Endothelial cell of umbilical vein (primary cell): ENCODE measurements around the gene NFKBIA. TPM values are rescaled to one million over a fixed set of nuclear protein-coding genes. Genes with fewer than 3 reads are reported as not detected.

Experiments
- BruUV-seq: library from RNA; stranded (reverse); fragments of 400-500 nt; replicated peaks from 2 replicates; lab custom pipeline; 2021; lab: Mats Ljungman, UMichigan
- CTCF ChIA-PET: fragments of 300-600, 350-600 bp; sonication (Branson Sonifier 250); formaldehyde crosslinking; loops from one replicate; lab custom pipeline; 2021; ENCODE audit warnings: antibody characterized with exemption, inconsistent platforms; lab: Charles Lee
- POLR2A ChIA-PET: fragments of 300-600, 350-600 bp; sonication (Branson Sonifier 250); formaldehyde crosslinking; loops from one replicate; lab custom pipeline; 2021; ENCODE audit warnings: antibody characterized with exemption, inconsistent platforms; lab: Charles Lee
- DNase-seq: peaks from one replicate; pipeline ENCODE4 v3.0.0-alpha.2; 2011; ENCODE audit warnings: low read depth, low spot score
- FAIRE-seq: peaks from 2 replicates; lab custom pipeline; 2011; peaks lifted over from hg19 to GRCh38; lab: Jason Lieb, UNC
- H2AFZ ChIP-seq: 2 replicates; pipeline ENCODE4 v1.6.0; 2012; ENCODE audit warnings: low read depth, low read length, control low read depth, inconsistent platforms
- H3K27ac ChIP-seq: 2 replicates; pipeline ENCODE4 v1.5.1; 2011; ENCODE audit warnings: low read depth, mild to moderate bottlenecking, control low read depth, low read length, moderate library complexity; ENCODE audit not compliant: insufficient read depth
- H3K27me3 ChIP-seq, 2 experiments: 2 replicates each; pipeline versions ENCODE4 v1.6.0 to v1.6.1; 2011; ENCODE audit warnings: low read length in 2 of 2, mixed read lengths in 1 of 2; ENCODE audit not compliant: control insufficient read depth in 2 of 2, insufficient read depth in 2 of 2
- H3K36me3 ChIP-seq, 2 experiments: 2 replicates in 1 of 2; 3 replicates in 1 of 2; pipeline ENCODE4 v1.5.1; 2011; ENCODE audit warnings: low read length in 2 of 2, mild to moderate bottlenecking in 1 of 2, moderate library complexity in 1 of 2; ENCODE audit not compliant: control insufficient read depth in 2 of 2, insufficient read depth in 2 of 2; ENCODE audit errors: extremely low read depth in 1 of 2
- H3K4me1 ChIP-seq: 3 replicates; pipeline ENCODE4 v1.5.1; 2011; ENCODE audit warnings: mild to moderate bottlenecking, low read length; ENCODE audit not compliant: control insufficient read depth, insufficient read depth; ENCODE audit errors: extremely low read depth
- H3K4me2 ChIP-seq: 2 replicates; pipeline ENCODE4 v1.6.1; 2011; ENCODE audit warnings: low read length, control low read depth, mixed read lengths; ENCODE audit not compliant: insufficient read depth
- H3K4me3 ChIP-seq, 3 experiments: fragments of 200-600 bp in 1 of 3; sonication (generic), shearing (Covaris generic) in 1 of 3; replicated peaks in 1 of 3; 2 replicates each; pipeline ENCODE4 v1.5.1; 2011 to 2016; ENCODE audit warnings: control low read depth in 3 of 3, low read length in 3 of 3, mild to moderate bottlenecking in 2 of 3, inconsistent platforms in 1 of 3, low read depth in 1 of 3, moderate library complexity in 1 of 3; ENCODE audit not compliant: insufficient read depth in 1 of 3
- H3K79me2 ChIP-seq: 2 replicates; pipeline ENCODE4 v1.6.0; 2012; ENCODE audit warnings: low read length, inconsistent platforms; ENCODE audit not compliant: control insufficient read depth, insufficient read depth
- H3K9ac ChIP-seq: replicated peaks from 2 replicates; pipeline ENCODE3; 2011; ENCODE audit warnings: low read length, control low read depth; ENCODE audit not compliant: insufficient read depth; ENCODE audit errors: extremely low read depth
- H3K9me1 ChIP-seq: replicated peaks from 3 replicates; pipeline ENCODE4 v1.6.0; 2011; ENCODE audit warnings: mild to moderate bottlenecking, low read length; ENCODE audit not compliant: control insufficient read depth, insufficient read depth; ENCODE audit errors: extremely low read depth
- H3K9me3 ChIP-seq: replicated peaks from 2 replicates; pipeline ENCODE4 v1.5.1; 2012; ENCODE audit warnings: low read length, inconsistent platforms; ENCODE audit not compliant: control insufficient read depth, insufficient read depth
- H4K20me1 ChIP-seq: replicated peaks from 2 replicates; pipeline ENCODE3; 2011; ENCODE audit warnings: mild to moderate bottlenecking, low read length; ENCODE audit not compliant: control insufficient read depth, insufficient read depth; ENCODE audit errors: extremely low read depth
- EZH2 ChIP-seq: IDR thresholded peaks from 2 replicates; pipeline ENCODE4 v1.6.1; 2012; ENCODE audit warnings: borderline replicate concordance, low read depth, mild to moderate bottlenecking, moderate library complexity, low read length, inconsistent platforms; ENCODE audit not compliant: severe bottlenecking
- FOS ChIP-seq: IDR thresholded peaks from 2 replicates; pipeline ENCODE4 v1.6.1; 2011; ENCODE audit warnings: mild to moderate bottlenecking, low read length, moderate library complexity, borderline replicate concordance; ENCODE audit not compliant: insufficient read depth
- GATA2 ChIP-seq: IDR thresholded peaks from 2 replicates; pipeline ENCODE4 v1.7.0; 2011; ENCODE audit warnings: low read depth, mild to moderate bottlenecking, moderate library complexity, mixed read lengths, low read length; ENCODE audit not compliant: insufficient read length, insufficient read depth
- JUN ChIP-seq: IDR thresholded peaks from 2 replicates; pipeline ENCODE4 v1.6.1; 2011; ENCODE audit warnings: borderline replicate concordance, low read depth; ENCODE audit not compliant: insufficient read length, insufficient read depth
- MYC ChIP-seq: IDR thresholded peaks from one replicate; pipeline ENCODE4 v1.6.1; 2011; ENCODE audit warnings: mild to moderate bottlenecking, low read depth, low read length
- POLR2A ChIP-seq: IDR thresholded peaks from 2 replicates; pipeline ENCODE4 v1.6.1; 2012; ENCODE audit warnings: low read depth, mild to moderate bottlenecking, control low read depth, low read length
- POLR2AphosphoS5 ChIP-seq: IDR thresholded peaks from 2 replicates; pipeline ENCODE4 v1.6.1; 2012; ENCODE audit warnings: low read depth, mild to moderate bottlenecking, control low read depth, low read length, moderate library complexity; ENCODE audit not compliant: insufficient read depth
- dilution Hi-C: fragments of 300-500 bp; cut with MboI; formaldehyde crosslinking; loops from one replicate; pipeline ENCODE4 v1.15.0; 2019; ENCODE audit warnings: low sequenced_read_pairs; ENCODE audit not compliant: extremely low pct_ligation_motif_present
- intact Hi-C: fragments of 100-400 bp; cut with micrococcal nuclease; formaldehyde crosslinking; loops from one replicate; pipeline ENCODE4 v1.10.0; 2022
- polyA plus RNA-seq, 4 experiments: library from polyadenylated mRNA; depleted of rRNA in 3 of 4; stranded (reverse) in 3 of 4; unstranded in 1 of 4; fragments of >200 nt; gene quantifications; 2 replicates each; pipeline versions ENCODE4 v1.2.1 to v1.2.3, GENCODE V29; 2011 to 2012; ENCODE audit warnings: missing spikeins in 1 of 4
- total RNA-seq: library from RNA; stranded (reverse); gene quantifications from 2 replicates; pipeline ENCODE4 v1.2.3, GENCODE V29; 2021
- TF ChIP-seq, protein P1 (sequence below), 2 donors: IDR thresholded peaks; 1 replicate in 1 of 2; 2 replicates in 1 of 2; pipeline ENCODE4 v1.5.1; 2011; ENCODE audit warnings: low read length in 2 of 2, mild to moderate bottlenecking in 2 of 2, moderate library complexity in 2 of 2, control low read depth in 1 of 2, inconsistent platforms in 1 of 2, low read depth in 1 of 2; ENCODE audit not compliant: insufficient read depth in 1 of 2; ENCODE audit errors: extremely low read depth in 1 of 2
- TF ChIP-seq, protein P2 (sequence below): IDR thresholded peaks from 2 replicates; pipeline ENCODE4 v1.6.1; 2011; ENCODE audit not compliant: insufficient read depth, insufficient read length

Gene NFKBIA
- total and polyA plus RNA-seq, 2 donors (not counting 3 experiments of a cell fraction or from before 2014, with no cell fraction given): 55.7 to 82.8 TPM

DNA sequence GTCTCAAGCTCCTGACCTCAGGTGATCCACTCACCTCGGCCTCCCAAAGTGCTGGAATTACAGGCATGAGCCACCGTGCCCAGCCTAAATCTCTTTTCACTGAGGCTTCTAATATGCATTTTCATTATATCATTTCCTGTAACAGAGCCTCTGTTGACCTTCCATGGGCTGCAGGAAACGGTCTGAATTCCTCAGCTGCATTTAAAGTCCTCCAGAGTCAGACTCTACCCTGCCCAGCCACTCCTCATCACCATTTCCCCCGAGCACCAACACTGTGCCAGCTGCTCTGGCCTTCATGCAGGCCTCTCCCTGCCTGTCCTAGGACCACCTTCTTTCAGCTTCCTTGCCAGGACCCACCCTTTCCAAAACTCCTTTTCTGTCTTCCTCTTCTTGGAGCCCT is 9.8 kb upstream of the NFKBIA start:
- no peaks in the 10 kb centered on the region for H3K36me3 ChIP-seq
- H3K9me1 ChIP-seq: no peaks in the 10 kb centered on the region
- TF ChIP-seq POLR2AphosphoS5 (peak; percentile 38), EZH2 (no peak), FOS (no peak), POLR2A (peak; percentile 15), JUN (peak; percentile 55)
- H3K4me3 ChIP-seq: no peak overlapping the region
- H3K79me2 ChIP-seq: no peaks in the 10 kb centered on the region
- peak overlapping the region; percentile 78 for H3K27ac ChIP-seq
- H2AFZ ChIP-seq: peak overlapping the region; percentile 92
- DNase-seq: peak; percentile 85
- ChIA-PET CTCF (interaction anchor here (1.0 to 6.3 kb wide), 12 partner anchors 8 to 431 kb away, joined by 3 to 66 read pairs (median 16); partner anchors contain the start of genes NFKBIA, PSMA6 and SRP54), POLR2A (interaction anchor here (0.6 to 1.6 kb wide), 3 partner anchors 10 to 276 kb away, joined by 3 to 10 read pairs (median 7); partner anchors contain the start of gene NFKBIA)
- peak overlapping the region; percentile 79 for H3K4me2 ChIP-seq
- peak; percentile 92 for FAIRE-seq
- no peaks in the 10 kb centered on the region for H4K20me1 ChIP-seq
- H3K9ac ChIP-seq: peak overlapping the region; percentile 50
- intact Hi-C loops (loop anchor here (1.0 to 5.0 kb wide), 6 partner anchors 8 to 742 kb away; partner anchors contain the start of genes FAM177A1, PRORP and SRP54), dilution Hi-C loops (no loop called here)
- no peaks in the 10 kb centered on the region for H3K9me3 ChIP-seq
- no TSS peak for BruUV-seq
- H3K4me1 ChIP-seq: peaks cover 30% of the 10 kb centered on the region
- H3K27me3 ChIP-seq: no peaks in the 10 kb centered on the region

DNA sequence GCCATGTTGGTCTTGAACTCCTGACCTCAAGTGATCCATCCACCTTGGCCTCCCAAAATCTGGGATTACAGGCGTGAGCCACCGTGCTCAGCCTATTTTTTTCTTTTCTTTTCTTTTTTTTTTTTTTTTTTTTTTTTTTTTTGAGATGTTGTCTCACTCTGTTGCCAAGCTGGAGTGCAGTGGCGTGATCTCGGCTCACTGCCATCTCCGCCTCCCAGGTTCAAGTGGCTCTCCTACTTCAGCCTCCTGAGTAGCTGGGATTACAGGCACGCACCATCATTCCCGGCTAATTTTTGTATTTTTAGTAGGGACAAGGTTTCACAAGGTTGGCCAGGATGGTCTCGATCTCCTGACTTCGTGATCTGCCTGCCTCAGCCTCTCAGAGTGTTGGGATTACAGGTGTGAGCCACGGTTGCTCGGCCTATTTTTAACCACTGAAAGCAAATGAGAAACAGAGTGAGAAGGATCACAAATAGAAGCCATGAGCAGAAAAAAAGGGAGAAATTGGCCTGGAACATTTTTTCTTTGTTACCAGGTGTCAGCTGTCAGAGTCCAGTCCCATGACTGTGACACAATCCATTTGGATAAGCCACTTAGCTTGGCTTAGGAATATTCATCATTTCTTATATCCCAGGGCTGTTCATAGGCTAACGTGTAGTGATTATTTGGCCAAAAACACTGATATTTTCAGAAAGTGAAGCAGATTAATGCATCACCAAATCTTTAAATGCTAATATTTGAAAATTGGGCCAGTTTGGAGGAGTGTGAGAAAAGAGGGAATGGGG is 7.9 kb upstream of the NFKBIA start:
- POLR2A ChIA-PET: interaction anchor here (0.6 kb wide), 1 partner anchor 8 kb away, joined by 5 read pairs; no protein-coding TSS in a partner anchor

More for the DNA sequence above, 7.9 kb upstream of the NFKBIA start:
- dilution Hi-C loops (no loop called here), intact Hi-C loops (loop anchor here (1.0 to 5.0 kb wide), 5 partner anchors 8 to 740 kb away; partner anchors contain the start of genes FAM177A1 and NFKBIA)
- Histone ChIP-seq H3K4me1 (peaks cover 26% of the 10 kb centered on the region), H4K20me1 (no peaks in the 10 kb centered on the region), H2AFZ (peak overlapping the region; percentile 96), H3K79me2 (no peaks in the 10 kb centered on the region), H3K4me3 (no peak overlapping the region), H3K9ac (no peak overlapping the region), H3K4me2 (no peak overlapping the region), H3K9me3 (no peaks in the 10 kb centered on the region), H3K36me3 (no peaks in the 10 kb centered on the region), H3K9me1 (no peaks in the 10 kb centered on the region), H3K27ac (peak overlapping the region; percentile 78), H3K27me3 (no peaks in the 10 kb centered on the region)
- no peak for TF ChIP-seq JUN
- no peak for TF ChIP-seq FOS
- TF ChIP-seq, protein P1, sequence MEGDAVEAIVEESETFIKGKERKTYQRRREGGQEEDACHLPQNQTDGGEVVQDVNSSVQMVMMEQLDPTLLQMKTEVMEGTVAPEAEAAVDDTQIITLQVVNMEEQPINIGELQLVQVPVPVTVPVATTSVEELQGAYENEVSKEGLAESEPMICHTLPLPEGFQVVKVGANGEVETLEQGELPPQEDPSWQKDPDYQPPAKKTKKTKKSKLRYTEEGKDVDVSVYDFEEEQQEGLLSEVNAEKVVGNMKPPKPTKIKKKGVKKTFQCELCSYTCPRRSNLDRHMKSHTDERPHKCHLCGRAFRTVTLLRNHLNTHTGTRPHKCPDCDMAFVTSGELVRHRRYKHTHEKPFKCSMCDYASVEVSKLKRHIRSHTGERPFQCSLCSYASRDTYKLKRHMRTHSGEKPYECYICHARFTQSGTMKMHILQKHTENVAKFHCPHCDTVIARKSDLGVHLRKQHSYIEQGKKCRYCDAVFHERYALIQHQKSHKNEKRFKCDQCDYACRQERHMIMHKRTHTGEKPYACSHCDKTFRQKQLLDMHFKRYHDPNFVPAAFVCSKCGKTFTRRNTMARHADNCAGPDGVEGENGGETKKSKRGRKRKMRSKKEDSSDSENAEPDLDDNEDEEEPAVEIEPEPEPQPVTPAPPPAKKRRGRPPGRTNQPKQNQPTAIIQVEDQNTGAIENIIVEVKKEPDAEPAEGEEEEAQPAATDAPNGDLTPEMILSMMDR (IDR thresholded peaks at IDR 0.05; ENCODE audit: extremely low read depth in 1 of 2, insufficient read depth in 1 of 2, low read depth in 1 of 2, low read length in 2 of 2): no peak
- TF ChIP-seq, protein P2, sequence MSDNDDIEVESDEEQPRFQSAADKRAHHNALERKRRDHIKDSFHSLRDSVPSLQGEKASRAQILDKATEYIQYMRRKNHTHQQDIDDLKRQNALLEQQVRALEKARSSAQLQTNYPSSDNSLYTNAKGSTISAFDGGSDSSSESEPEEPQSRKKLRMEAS: no peak
- no peak for TF ChIP-seq MYC
- TF ChIP-seq POLR2A: no peak
- TF ChIP-seq EZH2: no peak
- TF ChIP-seq GATA2: no peak
- TF ChIP-seq POLR2AphosphoS5: no peak
- no TSS peak for BruUV-seq
- CTCF ChIA-PET: interaction anchor here (0.7 to 6.3 kb wide), 9 partner anchors 9 to 278 kb away, joined by 3 to 66 read pairs (median 22); partner anchors contain the start of gene NFKBIA
- DNase-seq (no peak), FAIRE-seq (peak; percentile 49)
